ENCODE measurements around the gene IL4R. TPM values are rescaled to one million over a fixed set of nuclear protein-coding genes. Genes with fewer than 3 reads are reported as not detected.

Gene IL4R
- total and polyA plus RNA-seq, 2 of the 8 experiments (the other 6 are each of a cell fraction or from before 2014, with no cell fraction given), result 29.1 to 29.4 TPM

- TF ChIP-seq, protein P1, sequence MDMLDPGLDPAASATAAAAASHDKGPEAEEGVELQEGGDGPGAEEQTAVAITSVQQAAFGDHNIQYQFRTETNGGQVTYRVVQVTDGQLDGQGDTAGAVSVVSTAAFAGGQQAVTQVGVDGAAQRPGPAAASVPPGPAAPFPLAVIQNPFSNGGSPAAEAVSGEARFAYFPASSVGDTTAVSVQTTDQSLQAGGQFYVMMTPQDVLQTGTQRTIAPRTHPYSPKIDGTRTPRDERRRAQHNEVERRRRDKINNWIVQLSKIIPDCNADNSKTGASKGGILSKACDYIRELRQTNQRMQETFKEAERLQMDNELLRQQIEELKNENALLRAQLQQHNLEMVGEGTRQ (IDR thresholded peaks at IDR 0.05; ENCODE audit: low read length), result no peak
- TF ChIP-seq TEAD4 (IDR thresholded peaks at IDR 0.05; ENCODE audit: low read depth, low read length) (no peak), TAF1 (IDR thresholded peaks at IDR 0.05; ENCODE audit: low read depth, low read length) (no peak), CHD7 (IDR thresholded peaks at IDR 0.05; ENCODE audit: insufficient replicate concordance, low read length) (no peak)
Observed at GRCh38 chr16:27328937-27329336, 15.2 kb downstream of the IL4R start (continued).

Data from H1 (cell line).